Activated CD4-positive, alpha-beta T cell treated with anti-CD3 and anti-CD28 coated beads for 48 hours (primary cell): ENCODE data around the gene PARVA.
"Not testable (repeated sequence)": the region's sequence is repeated elsewhere in the genome, so short reads cannot be mapped to it uniquely, and the experiment has no call there.

ENCODE experiments used
- DNase-seq: peaks from one replicate; pipeline ENCODE4 v3.0.0-alpha.2; 2020

Gene PARVA

GRCh38 chr11:12506404-12506921 is 129.1 kb downstream of the PARVA start:
- DNase-seq: no peak

GRCh38 chr11:12507391-12507790 is 130.0 kb downstream of the PARVA start:
- no peak for DNase-seq

- DNase-seq: no peak
These were observed 130.9 kb downstream of the PARVA start for GRCh38 chr11:12508151-12508751.

DNA sequence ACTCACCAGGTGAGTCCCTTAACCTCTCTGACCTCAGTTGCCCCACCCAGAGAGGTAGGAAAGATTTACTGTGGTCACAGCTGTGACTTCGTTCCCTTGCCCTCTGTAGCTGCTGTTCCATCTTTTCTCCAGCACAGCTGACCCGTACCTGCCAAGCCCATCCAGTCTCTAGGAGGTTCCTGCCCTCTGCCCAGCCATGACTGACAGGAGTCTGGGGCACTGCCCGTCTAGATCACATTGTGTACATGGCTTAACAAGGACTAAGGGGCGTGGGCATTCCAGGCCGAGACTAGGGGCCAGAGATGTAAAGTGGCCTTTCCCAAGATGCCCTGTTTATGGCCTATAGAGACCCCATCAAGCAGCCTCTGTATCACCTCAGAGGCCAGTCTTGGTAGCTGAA is 132.0 kb downstream of the PARVA start:
- DNase-seq: no peak

DNA sequence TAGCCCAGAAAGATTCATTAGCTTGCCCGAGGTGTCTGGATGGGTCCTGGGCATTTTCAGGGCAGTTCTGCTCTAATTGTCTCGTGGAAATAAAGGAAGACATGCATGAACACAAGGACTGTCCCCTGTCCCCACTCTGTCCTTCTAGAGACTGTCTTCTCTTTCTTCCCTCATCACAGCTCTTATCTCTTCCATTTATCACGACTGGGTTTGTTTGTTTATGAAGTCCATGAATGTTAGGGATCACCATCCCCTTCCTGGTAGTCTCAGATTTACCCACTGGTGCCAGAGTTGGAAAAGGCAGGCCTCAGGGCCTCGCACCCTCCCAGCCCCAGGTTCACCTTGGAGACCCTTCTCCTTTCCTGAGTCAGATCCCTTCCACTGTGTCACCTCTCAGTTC is 134.8 kb downstream of the PARVA start:
- DNase-seq: no peak

DNA sequence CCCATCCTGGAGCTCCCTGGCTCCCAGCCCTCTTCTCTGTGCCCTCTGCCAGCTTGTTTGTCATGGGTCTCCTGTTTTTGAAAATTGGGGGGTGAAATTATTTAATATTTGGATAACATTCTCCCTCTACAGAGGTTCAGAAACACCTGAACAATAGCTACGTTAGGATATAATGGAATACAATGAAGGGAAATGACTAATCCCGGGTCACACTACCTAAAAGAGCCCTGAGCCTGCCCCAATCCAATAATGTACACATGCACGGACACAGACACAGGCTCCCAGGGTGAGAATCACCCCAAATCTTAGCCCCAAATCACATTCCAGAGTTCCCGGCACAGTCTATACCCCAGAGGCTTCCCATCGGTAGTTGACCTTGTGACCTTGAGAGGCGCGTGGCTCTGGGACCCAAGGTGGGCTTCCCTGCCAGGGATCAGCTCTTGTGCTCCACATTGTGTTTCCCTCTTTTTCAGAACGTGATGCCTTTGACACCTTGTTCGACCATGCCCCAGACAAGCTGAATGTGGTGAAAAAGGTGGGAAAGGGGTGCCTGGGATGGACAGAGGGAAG is 135.5 kb downstream of the PARVA start:
- DNase-seq: no peak

GRCh38 chr11:12516387-12517105 is 139.2 kb downstream of the PARVA start:
- no peak for DNase-seq

DNA sequence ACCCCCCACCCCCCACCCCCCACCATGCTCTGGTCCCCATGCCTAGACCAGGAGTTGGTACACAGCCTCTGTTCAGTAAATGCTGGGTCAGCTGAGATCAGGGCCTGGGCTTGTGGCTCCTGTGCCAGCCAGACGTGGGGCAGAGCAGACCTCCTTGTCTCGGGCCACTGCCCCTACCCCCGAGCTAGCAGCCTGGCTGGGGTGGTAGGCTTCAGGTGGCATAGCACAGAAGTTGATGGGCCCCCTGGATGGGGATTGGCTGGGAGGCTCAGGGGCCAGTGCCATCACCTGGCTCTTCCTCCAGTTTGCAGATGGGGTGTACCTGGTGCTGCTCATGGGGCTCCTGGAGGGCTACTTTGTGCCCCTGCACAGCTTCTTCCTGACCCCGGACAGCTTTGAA is 139.9 kb downstream of the PARVA start:
- no peak for DNase-seq

DNA sequence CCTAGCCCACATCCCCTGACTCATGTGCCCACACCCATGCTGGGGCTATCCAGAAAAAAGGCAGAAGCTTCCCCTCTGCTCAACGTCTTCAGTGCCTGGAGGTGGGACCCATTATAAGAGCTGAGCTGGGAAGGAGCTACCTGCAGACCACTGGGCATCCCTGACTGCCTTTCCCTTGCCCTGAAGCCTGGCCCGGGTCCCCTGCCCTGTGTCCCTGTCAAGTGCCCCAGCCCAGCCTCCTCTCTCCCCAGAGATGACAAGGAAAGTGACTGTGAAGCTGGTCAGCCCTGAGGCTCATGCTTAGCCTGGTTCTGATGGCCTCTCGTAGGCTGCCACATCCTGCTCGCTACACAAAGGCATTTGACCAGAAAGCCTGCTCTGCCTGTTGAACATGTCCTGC is 140.4 kb downstream of the PARVA start:
- no peak for DNase-seq

- no peak for DNase-seq
These were observed 141.4 kb downstream of the PARVA start for GRCh38 chr11:12518606-12519385.

GRCh38 chr11:12520054-12520453 is 142.7 kb downstream of the PARVA start:
- no peak for DNase-seq

DNA sequence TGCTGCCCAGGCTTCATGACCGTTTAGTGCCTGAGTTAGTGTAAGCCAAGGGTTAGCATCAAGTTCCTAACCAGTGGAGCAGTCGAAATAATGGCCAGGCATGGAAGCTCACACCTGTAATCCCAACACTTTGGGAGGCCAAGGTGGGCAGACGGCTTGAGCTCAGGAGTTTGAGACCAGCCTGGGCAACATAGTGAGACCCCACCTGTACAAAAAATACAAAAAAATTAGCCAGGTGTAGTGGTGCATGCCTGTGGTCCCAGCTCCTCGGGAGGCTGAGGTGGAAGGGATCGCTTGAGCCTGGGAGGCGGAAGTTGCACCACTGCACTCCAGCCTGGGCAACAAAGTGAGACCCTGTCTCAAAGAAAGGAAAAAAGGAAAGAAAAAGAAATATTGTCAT is 143.2 kb downstream of the PARVA start:
- not testable (repeated sequence) for DNase-seq

DNA sequence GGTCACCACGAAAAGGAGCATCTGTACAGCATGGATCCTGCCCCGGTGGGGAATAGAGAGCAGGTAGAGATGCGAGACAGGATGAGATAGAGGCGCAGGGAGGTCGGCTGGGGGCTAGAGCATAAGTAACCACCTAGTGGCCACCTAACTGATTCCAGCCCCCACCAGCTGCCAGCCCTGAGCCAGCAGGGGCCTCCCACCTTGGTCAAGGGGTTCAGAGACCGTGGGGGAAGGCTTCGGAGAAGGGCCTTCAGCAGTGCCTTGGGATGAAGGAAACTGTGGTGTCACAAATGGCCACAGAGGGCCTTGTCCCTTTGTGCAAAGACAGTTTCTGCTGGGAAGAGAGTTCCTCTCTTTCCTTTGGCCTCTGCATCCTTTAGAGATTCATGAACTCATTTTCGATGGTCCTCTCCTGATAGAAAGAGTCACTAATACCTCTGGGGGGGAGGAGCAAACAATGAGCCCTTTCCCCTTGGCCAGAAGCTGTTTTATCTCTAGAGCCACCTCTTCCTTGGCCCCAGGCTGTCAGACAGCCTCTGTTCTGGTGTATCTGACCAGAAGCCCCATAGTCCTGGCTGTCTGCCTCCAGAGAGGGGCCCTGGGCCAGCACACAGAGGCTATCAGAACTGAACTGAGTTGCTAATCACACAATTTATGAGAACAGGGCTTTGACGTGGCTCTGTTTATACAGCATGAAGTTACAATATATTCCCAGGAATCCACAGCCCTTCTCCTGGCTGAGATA is 146.0 kb downstream of the PARVA start:
- DNase-seq: no peak

GRCh38 chr11:12524865-12525264 is 147.5 kb downstream of the PARVA start:
- no peak for DNase-seq

- no peak for DNase-seq
These were observed 148.2 kb downstream of the PARVA start for GRCh38 chr11:12525466-12526055.

GRCh38 chr11:12526789-12527188 is 149.4 kb downstream of the PARVA start:
- no peak for DNase-seq

DNA sequence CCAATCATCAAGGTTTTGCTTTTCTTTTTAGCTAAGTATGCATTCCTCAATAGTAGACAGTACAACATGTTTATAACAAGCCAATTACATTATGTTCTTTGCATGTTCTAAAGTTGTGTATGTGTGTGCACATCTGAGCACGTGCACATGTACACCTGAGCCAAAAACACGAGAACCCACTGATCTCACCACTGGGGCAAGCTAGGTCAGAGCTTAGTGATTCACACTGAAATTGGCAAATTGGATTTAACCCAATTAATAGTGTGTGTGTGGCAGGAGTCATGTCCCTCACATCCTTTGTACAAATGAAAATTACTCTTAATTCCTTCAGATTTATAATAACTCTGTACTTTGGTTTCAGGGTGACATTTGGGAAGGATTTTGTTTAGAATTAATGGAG is 151.1 kb downstream of the PARVA start:
- no peak for DNase-seq

DNA sequence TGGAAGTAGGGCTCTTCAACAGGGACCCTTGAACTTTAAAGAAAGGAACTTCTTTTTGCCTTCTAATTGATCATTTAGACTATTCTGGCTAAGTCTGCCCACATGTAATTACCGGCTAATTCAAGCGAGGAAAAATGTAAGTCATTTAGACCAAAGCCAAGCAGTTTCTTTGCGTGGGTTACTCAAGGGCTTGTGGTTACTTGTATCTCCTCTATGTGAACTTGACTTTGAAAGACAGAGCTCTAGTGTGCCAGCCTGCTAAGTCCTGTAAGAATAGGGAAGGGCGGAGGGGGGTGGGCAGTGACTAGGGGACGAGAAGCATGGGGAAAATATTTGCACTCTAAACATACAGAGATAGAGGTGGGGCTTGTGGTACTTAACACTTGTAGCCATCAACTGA is 151.7 kb downstream of the PARVA start:
- DNase-seq: no peak

DNA sequence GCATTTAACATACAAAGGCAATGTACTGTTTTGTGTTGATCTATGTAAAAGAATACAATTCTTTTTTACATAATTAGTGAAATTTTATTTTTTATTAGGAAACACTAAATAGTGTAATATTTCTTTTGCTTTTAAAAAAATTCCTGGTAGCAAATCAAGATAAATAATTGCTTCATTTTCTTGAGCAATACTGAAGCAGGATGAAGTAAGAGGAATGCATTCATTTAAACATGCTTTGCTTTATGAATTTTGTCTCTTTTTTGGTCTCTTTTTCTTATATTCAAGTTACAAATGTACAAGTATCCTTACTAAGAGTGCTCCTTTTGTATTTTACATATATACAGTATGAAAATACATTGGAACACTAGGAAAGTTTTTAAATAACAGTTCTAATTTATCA is 152.4 kb downstream of the PARVA start:
- DNase-seq: no peak

- DNase-seq: no peak
These were observed 153.6 kb downstream of the PARVA start for GRCh38 chr11:12531020-12531419.

DNA sequence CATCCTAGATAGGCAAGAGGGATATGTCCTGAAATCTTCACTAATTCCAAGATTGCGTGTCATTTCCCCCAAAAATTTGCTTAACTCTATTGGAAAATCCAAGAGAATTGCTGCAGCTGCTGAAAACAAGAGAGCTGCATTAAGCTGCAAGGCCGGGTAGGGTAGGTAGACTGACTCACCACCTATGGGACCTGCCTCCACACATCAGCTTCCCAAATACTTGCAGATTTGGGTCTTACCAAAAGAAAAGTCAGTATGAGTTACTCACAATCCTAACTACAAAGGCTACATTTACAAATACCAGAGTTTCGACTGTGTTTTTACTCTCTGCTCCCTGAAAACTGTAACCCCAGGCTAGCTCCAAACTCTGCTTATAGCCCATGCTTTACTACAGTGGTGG is 154.3 kb downstream of the PARVA start:
- no peak for DNase-seq

- no peak for DNase-seq
These were observed 155.2 kb downstream of the PARVA start for GRCh38 chr11:12532580-12532979.
